CD8-positive, alpha-beta memory T cell (primary cell): ENCODE measurements around the gene C1RL. TPM values are rescaled to one million over a fixed set of nuclear protein-coding genes. Genes with fewer than 3 reads are reported as not detected.
"Not testable (repeated sequence)": the region's sequence is repeated elsewhere in the genome, so short reads cannot be mapped to it uniquely, and the experiment has no call there.

Experiments used
- CTCF ChIA-PET: fragments of 350-600 bp; sonication (Branson Sonifier 250); formaldehyde crosslinking; loops from one replicate; lab custom pipeline; 2021; ENCODE audit warnings: antibody characterized with exemption; lab: Charles Lee
- POLR2A ChIA-PET: fragments of 350-600 bp; sonication (Branson Sonifier 250); formaldehyde crosslinking; loops from one replicate; lab custom pipeline; 2021; ENCODE audit warnings: antibody characterized with exemption; lab: Charles Lee
- DNase-seq, 5 donors: peaks; one replicate each; pipeline versions ENCODE4 v3.0.0 to v3.0.0-alpha.2; 2020 to 2022; ENCODE audit warnings: mixed read lengths in 1 of 5
- H3K27ac ChIP-seq: one replicate; pipeline ENCODE4 v1.7.0; 2013; ENCODE audit warnings: low read depth, mild to moderate bottlenecking, low read length, moderate library complexity
- H3K27me3 ChIP-seq: 2 replicates; pipeline ENCODE4 v1.7.0; 2013; ENCODE audit warnings: low read length, mild to moderate bottlenecking; ENCODE audit not compliant: insufficient read depth, poor library complexity, severe bottlenecking
- H3K36me3 ChIP-seq: 2 replicates; pipeline ENCODE4 v1.7.0; 2013; ENCODE audit warnings: mild to moderate bottlenecking, low read length, moderate library complexity; ENCODE audit not compliant: insufficient read depth
- H3K4me1 ChIP-seq: 2 replicates; pipeline ENCODE4 v1.7.0; 2013; ENCODE audit warnings: mild to moderate bottlenecking, low read length, moderate library complexity; ENCODE audit not compliant: insufficient read depth
- H3K4me3 ChIP-seq: 2 replicates; pipeline ENCODE4 v1.7.0; 2013; ENCODE audit warnings: mild to moderate bottlenecking, low read length
- H3K9me3 ChIP-seq: 2 replicates; pipeline ENCODE4 v1.7.0; 2013; ENCODE audit warnings: mild to moderate bottlenecking, low read length
- H3K27ac Mint-ChIP-seq, 8 donors: one replicate each; pipeline ENCODE4 v1.8.0; 2020 to 2021; ENCODE audit warnings: mixed read lengths in 8 of 8, mild to moderate bottlenecking in 6 of 8, inconsistent platforms in 3 of 8, moderate library complexity in 3 of 8
- H3K27me3 Mint-ChIP-seq, 2 donors: one replicate each; pipeline ENCODE4 v1.8.0; 2020 to 2021; ENCODE audit warnings: mixed read lengths in 2 of 2, mild to moderate bottlenecking in 1 of 2, moderate library complexity in 1 of 2
- H3K36me3 Mint-ChIP-seq, 3 donors: one replicate each; pipeline ENCODE4 v1.8.0; 2020 to 2021; ENCODE audit warnings: mixed read lengths in 3 of 3, inconsistent platforms in 1 of 3, mild to moderate bottlenecking in 1 of 3
- H3K4me1 Mint-ChIP-seq, 3 donors: one replicate each; pipeline ENCODE4 v1.8.0; 2020 to 2021; ENCODE audit warnings: mixed read lengths in 3 of 3, inconsistent platforms in 1 of 3, mild to moderate bottlenecking in 1 of 3
- H3K4me3 Mint-ChIP-seq, 7 donors: one replicate each; pipeline ENCODE4 v1.8.0; 2020 to 2021; ENCODE audit warnings: mixed read lengths in 7 of 7, mild to moderate bottlenecking in 6 of 7, moderate library complexity in 4 of 7, inconsistent platforms in 2 of 7
- H3K9me3 Mint-ChIP-seq, 5 donors: one replicate each; pipeline ENCODE4 v1.8.0; 2020 to 2022; ENCODE audit warnings: mixed read lengths in 5 of 5, mild to moderate bottlenecking in 3 of 5, moderate library complexity in 2 of 5, inconsistent platforms in 1 of 5
- polyA plus RNA-seq: library from polyadenylated mRNA; unstranded; fragments of 300-500 nt; fragmentation: Illumina TruSeq; gene quantifications from one replicate; pipeline ENCODE4 v1.2.3, GENCODE V29; 2021
- total RNA-seq, 2 experiments: library from RNA; stranded (reverse); gene quantifications; one replicate each; pipeline ENCODE4 v1.2.3, GENCODE V29; 2021

Gene C1RL
- total and polyA plus RNA-seq, 3 experiments from 2014 or later = 7.2 to 14.2 (median 12.7) TPM

- CTCF ChIA-PET = interaction anchor here (1.2 kb wide), 1 partner anchor 28 kb away, joined by 3 read pairs; no protein-coding TSS in a partner anchor
- H3K9me3 Mint-ChIP-seq = no peaks in the 10 kb centered on the region
Observed at GRCh38 chr12:7058850-7059395, 50.1 kb downstream of the C1RL start.

GRCh38 chr12:7058163-7058845, 50.7 kb downstream of the C1RL start:
- Histone ChIP-seq H3K27me3 (peaks cover 3% of the 10 kb centered on the region), H3K36me3 (no peaks in the 10 kb centered on the region), H3K27ac (no peak overlapping the region), H3K9me3 (no peaks in the 10 kb centered on the region), H3K4me1 (no peaks in the 10 kb centered on the region), H3K4me3 (no peak overlapping the region)
- no peak for DNase-seq
- Mint-ChIP-seq H3K9me3 (no peaks in the 10 kb centered on the region), H3K4me1 (no peaks in the 10 kb centered on the region), H3K4me3 (no peak overlapping the region), H3K27ac (no peak overlapping the region), H3K27me3 (peaks cover 21 to 67% of the 10 kb centered on the region in 2 donors), H3K36me3 (peaks cover 0 to 9% (median 1%) of the 10 kb centered on the region in 3 donors)
- POLR2A ChIA-PET = no interaction called here
- CTCF ChIA-PET = interaction anchor here (1.0 kb wide), 1 partner anchor 122 kb away, joined by 3 read pairs; no protein-coding TSS in a partner anchor

More at GRCh38 chr12:7058850-7059395, 50.1 kb downstream of the C1RL start:
- Mint-ChIP-seq H3K27ac (no peak overlapping the region), H3K36me3 (peaks cover 0 to 9% (median 1%) of the 10 kb centered on the region in 3 donors), H3K4me3 (no peak overlapping the region), H3K27me3 (peaks cover 21 to 66% of the 10 kb centered on the region in 2 donors), H3K4me1 (no peaks in the 10 kb centered on the region)
- DNase-seq = no peak
- POLR2A ChIA-PET = no interaction called here
- Histone ChIP-seq H3K4me1 (no peaks in the 10 kb centered on the region), H3K4me3 (no peak overlapping the region), H3K36me3 (no peaks in the 10 kb centered on the region), H3K27ac (no peak overlapping the region), H3K9me3 (no peaks in the 10 kb centered on the region), H3K27me3 (peaks cover 3% of the 10 kb centered on the region)

- H3K27ac ChIP-seq, H3K36me3 ChIP-seq, H3K9me3 Mint-ChIP-seq, DNase-seq, H3K27ac Mint-ChIP-seq, H3K4me3 Mint-ChIP-seq, H3K4me1 Mint-ChIP-seq, H3K36me3 Mint-ChIP-seq, H3K4me3 ChIP-seq, H3K27me3 ChIP-seq, H3K9me3 ChIP-seq, POLR2A ChIA-PET, H3K4me1 ChIP-seq: not testable (repeated sequence)
- H3K27me3 Mint-ChIP-seq = peaks cover 22 to 64% of the 10 kb centered on the region in 2 donors
- CTCF ChIA-PET = interaction anchor here (1.7 kb wide), 1 partner anchor 132 kb away, joined by 3 read pairs; no protein-coding TSS in a partner anchor
Observed at GRCh38 chr12:7055736-7056135, 53.3 kb downstream of the C1RL start.

GRCh38 chr12:7054925-7055324, 54.1 kb downstream of the C1RL start:
- H3K4me3 Mint-ChIP-seq = no peak overlapping the region
- peaks cover 21 to 56% of the 10 kb centered on the region in 2 donors for H3K27me3 Mint-ChIP-seq
- CTCF ChIA-PET = interaction anchor here (0.6 kb wide), 1 partner anchor 26 kb away, joined by 3 read pairs; no protein-coding TSS in a partner anchor
- no peaks in the 10 kb centered on the region for H3K9me3 ChIP-seq
- H3K27ac ChIP-seq = no peak overlapping the region
- no peaks in the 10 kb centered on the region for H3K27me3 ChIP-seq
- H3K4me1 Mint-ChIP-seq = no peaks in the 10 kb centered on the region
- no peaks in the 10 kb centered on the region for H3K4me1 ChIP-seq
- H3K36me3 Mint-ChIP-seq = peaks cover 0 to 7% (median 1%) of the 10 kb centered on the region in 3 donors
- POLR2A ChIA-PET = no interaction called here
- H3K27ac Mint-ChIP-seq = no peak overlapping the region
- DNase-seq = no peak
- H3K36me3 ChIP-seq = no peaks in the 10 kb centered on the region
- H3K4me3 ChIP-seq = no peak overlapping the region
- no peaks in the 10 kb centered on the region for H3K9me3 Mint-ChIP-seq

- POLR2A ChIA-PET = interaction anchor here (0.7 kb wide), 1 partner anchor 168 kb away, joined by 9 read pairs; no protein-coding TSS in a partner anchor
- H3K27ac ChIP-seq, H3K4me1 Mint-ChIP-seq, DNase-seq, H3K9me3 ChIP-seq, H3K9me3 Mint-ChIP-seq, H3K36me3 ChIP-seq, H3K27ac Mint-ChIP-seq, H3K27me3 ChIP-seq, H3K4me3 ChIP-seq, CTCF ChIA-PET, H3K4me3 Mint-ChIP-seq, H3K36me3 Mint-ChIP-seq: not testable (repeated sequence)
- H3K4me1 ChIP-seq = peaks cover 10% of the 10 kb centered on the region
- peaks cover 4 to 12% of the 10 kb centered on the region in 2 donors for H3K27me3 Mint-ChIP-seq
Observed at GRCh38 chr12:7049973-7050372, 59.0 kb downstream of the C1RL start.

- H3K27me3 Mint-ChIP-seq, H3K27me3 ChIP-seq, H3K27ac ChIP-seq, H3K4me3 Mint-ChIP-seq, H3K4me1 Mint-ChIP-seq, POLR2A ChIA-PET, H3K27ac Mint-ChIP-seq, H3K9me3 ChIP-seq, DNase-seq, H3K9me3 Mint-ChIP-seq, H3K36me3 ChIP-seq, H3K4me3 ChIP-seq, CTCF ChIA-PET, H3K36me3 Mint-ChIP-seq: not testable (repeated sequence)
- peaks cover 10% of the 10 kb centered on the region for H3K4me1 ChIP-seq
Observed at GRCh38 chr12:7049445-7049951, 59.5 kb downstream of the C1RL start.

- Mint-ChIP-seq H3K27me3 (peaks cover 1 to 4% of the 10 kb centered on the region in 2 donors), H3K4me3 (peak overlapping the region in 1 of 7 donors; percentile 29), H3K36me3 (no peaks in the 10 kb centered on the region), H3K27ac (peak overlapping the region in 1 of 8 donors; percentile 77), H3K4me1 (peaks cover 3 to 9% (median 7%) of the 10 kb centered on the region in 3 donors), H3K9me3 (no peaks in the 10 kb centered on the region)
- Histone ChIP-seq H3K27me3 (no peaks in the 10 kb centered on the region), H3K4me1 (peaks cover 10% of the 10 kb centered on the region), H3K27ac (no peak overlapping the region), H3K36me3 (no peaks in the 10 kb centered on the region), H3K9me3 (no peaks in the 10 kb centered on the region), H3K4me3 (no peak overlapping the region)
- no peak for DNase-seq
- POLR2A ChIA-PET = no interaction called here
- CTCF ChIA-PET = no interaction called here
Observed at GRCh38 chr12:7047306-7047705, 61.7 kb downstream of the C1RL start.

GRCh38 chr12:7046383-7047105, 62.5 kb downstream of the C1RL start:
- no peak for DNase-seq
- Histone ChIP-seq H3K9me3 (no peaks in the 10 kb centered on the region), H3K4me3 (no peak overlapping the region), H3K4me1 (peaks cover 10% of the 10 kb centered on the region), H3K27me3 (no peaks in the 10 kb centered on the region), H3K27ac (no peak overlapping the region), H3K36me3 (no peaks in the 10 kb centered on the region)
- Mint-ChIP-seq H3K4me1 (peaks cover 3 to 9% (median 7%) of the 10 kb centered on the region in 3 donors), H3K9me3 (no peaks in the 10 kb centered on the region), H3K27me3 (no peaks in the 10 kb centered on the region), H3K36me3 (no peaks in the 10 kb centered on the region), H3K27ac (peak overlapping the region in 2 of 8 donors; percentile 40 to 63), H3K4me3 (no peak overlapping the region)
- POLR2A ChIA-PET = no interaction called here
- CTCF ChIA-PET = no interaction called here
